BJ (cell line): ENCODE measurements around the gene ARL15. TPM values are rescaled to one million over a fixed set of nuclear protein-coding genes. Genes with fewer than 3 reads are reported as not detected.

Source experiments
- CTCF ChIA-PET: fragments of 350-600 bp; formaldehyde crosslinking; extraction: SDS; loops from one replicate; lab custom pipeline; 2021; ENCODE audit warnings: antibody characterized with exemption, inconsistent platforms; lab: Yijun Ruan, JAX
- POLR2A ChIA-PET: fragments of 300-600 bp; sonication (Branson Sonifier 250); formaldehyde crosslinking; extraction: SDS; loops from one replicate; lab custom pipeline; 2021; ENCODE audit warnings: antibody characterized with exemption; lab: Charles Lee
- DNase-seq: peaks from one replicate; pipeline ENCODE4 v3.0.0-alpha.2; 2011; ENCODE audit warnings: low read depth
- H3K27me3 ChIP-seq: 2 replicates; pipeline ENCODE4 v1.6.0; 2011; ENCODE audit warnings: low read length; ENCODE audit not compliant: control insufficient read depth, insufficient read depth
- H3K36me3 ChIP-seq: 2 replicates; pipeline ENCODE4 v1.5.1; 2011; ENCODE audit warnings: low read length; ENCODE audit not compliant: control insufficient read depth, insufficient read depth
- H3K4me3 ChIP-seq: 2 replicates; pipeline ENCODE4 v1.5.1; 2011; ENCODE audit warnings: low read depth, mild to moderate bottlenecking, control low read depth, low read length
- polyA plus RNA-seq: library from polyadenylated mRNA; depleted of rRNA; stranded (reverse); fragments of >200 nt; gene quantifications from 2 replicates; pipeline ENCODE4 v1.2.3, GENCODE V29; 2011
- TF ChIP-seq, protein P1 (sequence below): IDR thresholded peaks from 2 replicates; pipeline ENCODE4 v1.5.1; 2011; ENCODE audit warnings: low read depth, mild to moderate bottlenecking, control low read depth, inconsistent platforms, low read length, moderate library complexity; ENCODE audit not compliant: insufficient read depth

ARL15 gene
- polyA plus RNA-seq, 1 experiment: 11.9 TPM

DNA sequence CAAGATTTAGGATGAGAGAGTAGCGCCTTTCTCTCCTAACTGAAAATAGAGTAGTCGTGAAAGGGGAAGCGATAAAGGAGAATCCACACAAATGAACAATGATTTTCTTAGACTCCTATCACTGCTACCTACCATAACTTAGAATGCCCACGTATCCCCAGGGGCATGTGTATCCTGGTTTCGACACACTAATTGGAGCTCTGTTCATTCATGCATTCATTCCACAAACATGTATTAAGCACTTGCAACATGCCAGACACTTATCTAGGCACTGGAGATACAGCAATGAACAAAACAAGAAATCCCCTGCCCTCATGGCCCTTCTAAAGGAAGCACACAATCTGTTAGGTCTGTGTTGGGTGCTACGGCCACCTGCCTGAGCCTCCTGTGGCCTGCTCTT, 40.0 kb downstream of the ARL15 start:
- Histone ChIP-seq H3K36me3 (no peaks in the 10 kb centered on the region), H3K27me3 (no peaks in the 10 kb centered on the region), H3K4me3 (no peak overlapping the region)
- TF ChIP-seq, protein P1, sequence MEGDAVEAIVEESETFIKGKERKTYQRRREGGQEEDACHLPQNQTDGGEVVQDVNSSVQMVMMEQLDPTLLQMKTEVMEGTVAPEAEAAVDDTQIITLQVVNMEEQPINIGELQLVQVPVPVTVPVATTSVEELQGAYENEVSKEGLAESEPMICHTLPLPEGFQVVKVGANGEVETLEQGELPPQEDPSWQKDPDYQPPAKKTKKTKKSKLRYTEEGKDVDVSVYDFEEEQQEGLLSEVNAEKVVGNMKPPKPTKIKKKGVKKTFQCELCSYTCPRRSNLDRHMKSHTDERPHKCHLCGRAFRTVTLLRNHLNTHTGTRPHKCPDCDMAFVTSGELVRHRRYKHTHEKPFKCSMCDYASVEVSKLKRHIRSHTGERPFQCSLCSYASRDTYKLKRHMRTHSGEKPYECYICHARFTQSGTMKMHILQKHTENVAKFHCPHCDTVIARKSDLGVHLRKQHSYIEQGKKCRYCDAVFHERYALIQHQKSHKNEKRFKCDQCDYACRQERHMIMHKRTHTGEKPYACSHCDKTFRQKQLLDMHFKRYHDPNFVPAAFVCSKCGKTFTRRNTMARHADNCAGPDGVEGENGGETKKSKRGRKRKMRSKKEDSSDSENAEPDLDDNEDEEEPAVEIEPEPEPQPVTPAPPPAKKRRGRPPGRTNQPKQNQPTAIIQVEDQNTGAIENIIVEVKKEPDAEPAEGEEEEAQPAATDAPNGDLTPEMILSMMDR: no peak
- POLR2A ChIA-PET: no interaction called here
- CTCF ChIA-PET: interaction anchor here (1.0 kb wide), 1 partner anchor 124 kb away, joined by 3 read pairs; no protein-coding TSS in a partner anchor
- no peak for DNase-seq

DNA sequence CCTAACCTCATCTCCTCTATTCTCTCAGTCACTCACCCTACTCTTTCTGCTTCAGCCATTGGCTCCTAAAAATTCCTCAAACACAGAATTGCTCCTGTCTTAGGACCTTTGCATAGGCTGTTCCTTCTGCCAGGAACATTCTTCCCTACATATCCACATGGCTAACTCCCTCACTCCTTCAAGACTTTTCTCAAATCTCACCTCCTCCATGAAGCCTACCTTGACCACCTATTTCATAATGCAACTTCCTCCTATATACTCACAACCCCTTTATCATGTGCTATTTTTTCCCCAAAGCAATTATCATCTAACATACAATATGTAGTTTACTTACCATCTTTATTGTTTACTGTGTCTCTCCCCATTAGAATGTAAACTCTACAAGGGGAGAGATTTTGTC, 45.8 kb downstream of the ARL15 start:
- no peaks in the 10 kb centered on the region for H3K36me3 ChIP-seq
- CTCF ChIA-PET: no interaction called here
- no peak overlapping the region for H3K4me3 ChIP-seq
- POLR2A ChIA-PET: no interaction called here
- DNase-seq: no peak
- TF ChIP-seq, protein P1: no peak
- H3K27me3 ChIP-seq: no peaks in the 10 kb centered on the region

DNA sequence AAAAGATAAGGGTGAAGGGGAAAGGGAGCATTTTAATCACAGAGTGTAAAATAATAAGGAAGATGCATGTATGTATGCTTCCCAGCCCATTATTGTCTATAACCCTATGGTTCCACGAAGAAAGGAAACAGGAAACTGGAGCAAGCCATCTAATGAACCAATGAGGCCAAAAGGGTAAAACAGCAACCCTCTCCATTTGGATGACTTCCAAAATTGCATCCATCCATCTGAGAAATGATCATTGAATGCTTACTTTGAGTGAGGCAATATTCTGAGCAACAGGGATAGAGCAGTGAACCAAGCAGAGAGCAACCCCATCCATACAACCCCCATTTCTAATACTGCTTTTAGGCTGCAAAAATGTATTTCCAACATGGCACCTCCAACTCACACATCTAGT, 46.9 kb downstream of the ARL15 start:
- DNase-seq: no peak
- Histone ChIP-seq H3K4me3 (no peak overlapping the region), H3K36me3 (no peaks in the 10 kb centered on the region), H3K27me3 (no peaks in the 10 kb centered on the region)
- ChIA-PET POLR2A (no interaction called here), CTCF (no interaction called here)
- TF ChIP-seq, protein P1: no peak

DNA sequence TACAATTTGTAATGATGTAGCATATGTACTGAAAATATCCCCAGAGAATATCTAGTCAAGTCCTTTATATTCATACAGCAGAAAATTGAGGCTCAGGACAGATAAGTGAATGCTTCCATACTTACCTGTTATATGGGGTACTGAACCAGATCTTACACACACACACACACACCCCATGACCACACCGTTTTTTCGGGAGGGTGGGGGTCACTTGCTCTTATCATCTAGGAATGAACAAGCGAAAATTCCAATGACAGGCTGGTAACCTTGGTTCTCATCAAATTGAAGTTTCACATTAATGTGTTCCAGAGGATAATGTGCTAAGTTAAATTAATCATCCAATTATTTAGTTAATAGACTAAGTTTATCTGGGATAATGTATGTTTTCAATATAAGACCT, 48.8 kb downstream of the ARL15 start:
- CTCF ChIA-PET: no interaction called here
- H3K4me3 ChIP-seq: no peak overlapping the region

DNA sequence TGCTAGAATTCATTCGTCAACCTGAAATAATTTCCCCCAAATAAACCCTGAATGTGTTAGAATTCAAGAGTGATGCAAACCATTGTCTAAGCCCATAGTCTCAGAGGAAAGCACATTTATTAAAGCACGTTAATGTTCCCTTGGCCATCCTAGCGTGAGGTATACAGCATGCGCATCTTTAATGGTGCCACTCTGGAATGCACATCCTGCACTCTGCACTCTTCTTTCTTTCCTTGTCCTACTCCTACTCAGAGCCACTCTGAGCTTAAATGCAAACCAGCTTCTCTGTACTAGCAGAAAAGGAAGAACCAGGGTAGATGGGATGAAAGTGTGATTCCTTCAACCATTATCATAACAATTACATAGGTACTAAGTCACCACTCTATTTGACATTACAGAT, 50.4 kb downstream of the ARL15 start:
- no peak overlapping the region for H3K4me3 ChIP-seq
- no peaks in the 10 kb centered on the region for H3K36me3 ChIP-seq
- no peaks in the 10 kb centered on the region for H3K27me3 ChIP-seq
- TF ChIP-seq, protein P1: no peak
- ChIA-PET POLR2A (no interaction called here), CTCF (no interaction called here)
- DNase-seq: no peak

More for the DNA sequence above, 48.8 kb downstream of the ARL15 start:
- Histone ChIP-seq H3K27me3 (no peaks in the 10 kb centered on the region), H3K36me3 (no peaks in the 10 kb centered on the region)
- TF ChIP-seq, protein P1: no peak
- no peak for DNase-seq
- POLR2A ChIA-PET: no interaction called here
